ENCODE results near the gene IAPP.

- TF ChIP-seq CTCF (IDR thresholded peaks at IDR 0.05) (no peak), ZFX (IDR thresholded peaks at IDR 0.05; ENCODE audit: borderline replicate concordance) (no peak)
Measured at GRCh38 chr12:21350975-21351374, 21.7 kb upstream of the IAPP start.
